WTC11 (cell line): ENCODE results near the gene CD22. TPM values are rescaled to one million over a fixed set of nuclear protein-coding genes. Genes with fewer than 3 reads are reported as not detected.

Experiments used
- ATAC-seq: fragments of 200-7000 bp; cut with Tn5 transposase; 2 replicates; pipeline ENCODE4 v1.10.0; 2021; ENCODE audit warnings: mild to moderate bottlenecking, moderate library complexity
- CTCF ChIA-PET: fragments of 300-600 bp; sonication (Branson Sonifier 250); formaldehyde crosslinking; loops from one replicate; lab custom pipeline; 2021; ENCODE audit warnings: antibody characterized with exemption; lab: Charles Lee
- POLR2A ChIA-PET: fragments of 350-600 bp; sonication (Branson Sonifier 250); formaldehyde crosslinking; loops from one replicate; lab custom pipeline; 2021; ENCODE audit warnings: antibody characterized with exemption; lab: Charles Lee
- DNase-seq: peaks from one replicate; pipeline ENCODE4 v3.0.0; 2021; ENCODE audit warnings: low spot score
- H3K27ac Mint-ChIP-seq: 2 replicates; pipeline ENCODE4 v1.8.0; 2021; ENCODE audit warnings: mixed read lengths
- H3K27me3 Mint-ChIP-seq: 2 replicates; pipeline ENCODE4 v1.8.0; 2021; ENCODE audit warnings: low read depth, mild to moderate bottlenecking, moderate library complexity, mixed read lengths
- H3K36me3 Mint-ChIP-seq: 2 replicates; pipeline ENCODE4 v1.8.0; 2021; ENCODE audit warnings: mixed read lengths
- H3K4me1 Mint-ChIP-seq: 2 replicates; pipeline ENCODE4 v1.8.0; 2022; ENCODE audit warnings: mixed read lengths
- H3K4me3 Mint-ChIP-seq: 2 replicates; pipeline ENCODE4 v1.8.0; 2021; ENCODE audit warnings: mild to moderate bottlenecking, moderate library complexity, mixed read lengths
- H3K9me3 Mint-ChIP-seq: 2 replicates; pipeline ENCODE4 v1.8.0; 2021; ENCODE audit warnings: mixed read lengths
- CBFB ChIP-seq: sonication (generic); formaldehyde crosslinking; IDR thresholded peaks from 2 replicates; pipeline ENCODE4 v1.8.1; 2022; ENCODE audit warnings: mild to moderate bottlenecking, low read depth, missing genetic modification reagents
- CREM ChIP-seq: sonication (generic); formaldehyde crosslinking; IDR thresholded peaks from 2 replicates; pipeline ENCODE4 v1.8.1; 2022; ENCODE audit warnings: mild to moderate bottlenecking, missing genetic modification reagents, moderate library complexity
- ELF4 ChIP-seq: sonication (generic); formaldehyde crosslinking; IDR thresholded peaks from 2 replicates; pipeline ENCODE4 v1.8.1; 2022; ENCODE audit warnings: low read depth, mild to moderate bottlenecking, moderate library complexity, missing genetic modification reagents
- GRHL2 ChIP-seq: fragments of 250-450 bp; sonication (Bioruptor Pico); IDR thresholded peaks from 2 replicates; pipeline ENCODE4 v1.8.0; 2022; ENCODE audit warnings: mild to moderate bottlenecking, moderate library complexity; ENCODE audit not compliant: insufficient replicate concordance, severe bottlenecking
- MXD4 ChIP-seq: fragments of 250-450 bp; sonication (Bioruptor Pico); IDR thresholded peaks from 2 replicates; pipeline ENCODE4 v1.8.0; 2021; ENCODE audit warnings: mild to moderate bottlenecking, moderate library complexity, borderline replicate concordance
- NFE2L1 ChIP-seq: sonication (generic); formaldehyde crosslinking; IDR thresholded peaks from 2 replicates; pipeline ENCODE4 v1.8.1; 2023; ENCODE audit warnings: missing genetic modification reagents
- NR2C2 ChIP-seq: sonication (generic); formaldehyde crosslinking; IDR thresholded peaks from 2 replicates; pipeline ENCODE4 v1.8.0; 2022; ENCODE audit warnings: mild to moderate bottlenecking, missing genetic modification reagents
- RORB ChIP-seq: fragments of 250-450 bp; sonication (Bioruptor Pico); IDR thresholded peaks from 2 replicates; pipeline ENCODE4 v1.9.0; 2021; ENCODE audit warnings: mild to moderate bottlenecking
- ZNF138 ChIP-seq: sonication (generic); formaldehyde crosslinking; conservative IDR thresholded peaks from 2 replicates; pipeline ENCODE4 v1.8.1; 2022; ENCODE audit warnings: mild to moderate bottlenecking, moderate library complexity, missing genetic modification reagents
- ZNF219 ChIP-seq: sonication (generic); formaldehyde crosslinking; IDR thresholded peaks from 2 replicates; pipeline ENCODE4 v1.8.0; 2023; ENCODE audit warnings: missing genetic modification reagents, mild to moderate bottlenecking, borderline replicate concordance
- ZNF232 ChIP-seq: sonication (generic); formaldehyde crosslinking; IDR thresholded peaks from 2 replicates; pipeline ENCODE4 v1.8.0; 2022; ENCODE audit warnings: mild to moderate bottlenecking, missing genetic modification reagents
- ZNF423 ChIP-seq: fragments of 250-450 bp; sonication (Bioruptor Pico); IDR thresholded peaks from 2 replicates; pipeline ENCODE4 v2.1.2; 2022; ENCODE audit warnings: mild to moderate bottlenecking, moderate library complexity
- total RNA-seq: library from RNA; stranded (reverse); gene quantifications from 3 replicates; pipeline ENCODE4 v1.2.3, GENCODE V29; 2021
- TF ChIP-seq, protein P1 (sequence below): sonication (generic); formaldehyde crosslinking; IDR thresholded peaks from 2 replicates; pipeline ENCODE4 v1.8.1; 2022; ENCODE audit warnings: mild to moderate bottlenecking, moderate library complexity, missing genetic modification reagents
- TF ChIP-seq, protein P2 (sequence below): fragments of 250-450 bp; sonication (Bioruptor Pico); IDR thresholded peaks from 2 replicates; pipeline ENCODE4 v1.9.0; 2021; ENCODE audit warnings: mild to moderate bottlenecking, borderline replicate concordance
- TF ChIP-seq, protein P3 (sequence below): fragments of 250-450 bp; sonication (Bioruptor Pico); IDR thresholded peaks from 2 replicates; pipeline ENCODE4 v1.9.0; 2021; ENCODE audit warnings: moderate library complexity, mild to moderate bottlenecking, inconsistent platforms, borderline replicate concordance
- TF ChIP-seq, protein P4 (sequence below): sonication (generic); formaldehyde crosslinking; IDR thresholded peaks from 2 replicates; pipeline ENCODE4 v1.8.1; 2022; ENCODE audit warnings: low read depth, mild to moderate bottlenecking, moderate library complexity, missing genetic modification reagents, borderline replicate concordance
- TF ChIP-seq, protein P5 (sequence below): sonication (generic); formaldehyde crosslinking; IDR thresholded peaks from 2 replicates; pipeline ENCODE4 v1.8.1; 2022; ENCODE audit warnings: mild to moderate bottlenecking, missing genetic modification reagents, moderate library complexity, borderline replicate concordance
- TF ChIP-seq, protein P6 (sequence below): sonication (generic); formaldehyde crosslinking; conservative IDR thresholded peaks from 2 replicates; pipeline ENCODE4 v1.8.1; 2023; ENCODE audit warnings: mild to moderate bottlenecking, low read depth, missing genetic modification reagents, moderate library complexity
- TF ChIP-seq, protein P7 (sequence below): sonication (generic); formaldehyde crosslinking; IDR thresholded peaks from 2 replicates; pipeline ENCODE4 v1.8.0; 2023; ENCODE audit warnings: missing genetic modification reagents, mild to moderate bottlenecking, borderline replicate concordance

Gene CD22
- total RNA-seq, 1 experiment from 2014 or later = 0.28 TPM

DNA sequence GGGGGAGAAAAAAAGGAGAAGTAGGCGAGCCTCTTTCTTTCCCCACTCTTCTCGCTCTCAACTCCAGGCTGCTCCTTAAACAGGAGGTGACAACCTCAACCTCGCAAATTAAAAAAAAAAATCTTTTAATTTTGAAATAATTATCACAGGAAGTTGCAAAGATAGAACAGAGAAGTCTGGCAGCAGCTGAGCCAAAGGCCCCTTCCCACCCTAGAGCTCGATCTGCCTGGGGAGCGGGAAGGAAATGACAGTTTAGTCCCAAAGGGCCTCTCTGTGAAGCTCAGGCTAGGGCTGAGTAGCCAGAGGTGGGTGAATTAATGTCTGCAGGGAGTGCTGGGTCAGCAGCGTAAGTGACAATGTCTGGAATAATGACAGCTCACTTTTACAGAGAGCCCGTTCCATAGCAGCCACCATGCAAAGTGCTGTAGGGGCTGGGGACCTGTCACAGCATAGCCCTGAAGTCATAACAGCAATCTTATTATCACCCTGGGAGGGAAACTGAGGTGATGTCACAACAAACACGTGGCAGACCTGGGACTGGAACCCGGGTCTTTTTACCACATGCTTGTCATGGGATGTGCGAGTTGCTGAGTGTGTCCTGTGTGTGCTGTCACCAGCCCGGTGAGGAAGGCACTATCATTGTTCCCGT, 8.8 kb upstream of the CD22 start:
- DNase-seq (no peak), ATAC-seq (no peak)
- H3K9me3 Mint-ChIP-seq = peaks cover 13% of the 10 kb centered on the region
- H3K36me3 Mint-ChIP-seq = 0 out of 2 replicates have a peak, but pooled peaks cover 2% of the 10 kb centered on the region
- H3K27me3 Mint-ChIP-seq = peaks cover 8% of the 10 kb centered on the region
- no peaks in the 10 kb centered on the region for H3K4me1 Mint-ChIP-seq
- ChIA-PET CTCF (interaction anchor here (0.6 to 1.6 kb wide), 2 partner anchors 14 to 22 kb away, joined by 3 to 4 read pairs; no protein-coding TSS in a partner anchor), POLR2A (no interaction called here)
- TF ChIP-seq, protein P1, sequence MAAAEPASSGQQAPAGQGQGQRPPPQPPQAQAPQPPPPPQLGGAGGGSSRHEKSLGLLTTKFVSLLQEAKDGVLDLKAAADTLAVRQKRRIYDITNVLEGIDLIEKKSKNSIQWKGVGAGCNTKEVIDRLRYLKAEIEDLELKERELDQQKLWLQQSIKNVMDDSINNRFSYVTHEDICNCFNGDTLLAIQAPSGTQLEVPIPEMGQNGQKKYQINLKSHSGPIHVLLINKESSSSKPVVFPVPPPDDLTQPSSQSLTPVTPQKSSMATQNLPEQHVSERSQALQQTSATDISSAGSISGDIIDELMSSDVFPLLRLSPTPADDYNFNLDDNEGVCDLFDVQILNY = no peak
- TF ChIP-seq NR2C2 (no peak), ZNF219 (no peak), RORB (no peak), GRHL2 (no peak), ZNF232 (CRISPR knock-in tag) (no peak), ZNF423 (CRISPR knock-in tag) (no peak), MXD4 (no peak), NFE2L1 (CRISPR knock-in tag) (no peak), ELF4 (CRISPR knock-in tag) (no peak), ZNF138 (no peak)
- TF ChIP-seq, protein P2, sequence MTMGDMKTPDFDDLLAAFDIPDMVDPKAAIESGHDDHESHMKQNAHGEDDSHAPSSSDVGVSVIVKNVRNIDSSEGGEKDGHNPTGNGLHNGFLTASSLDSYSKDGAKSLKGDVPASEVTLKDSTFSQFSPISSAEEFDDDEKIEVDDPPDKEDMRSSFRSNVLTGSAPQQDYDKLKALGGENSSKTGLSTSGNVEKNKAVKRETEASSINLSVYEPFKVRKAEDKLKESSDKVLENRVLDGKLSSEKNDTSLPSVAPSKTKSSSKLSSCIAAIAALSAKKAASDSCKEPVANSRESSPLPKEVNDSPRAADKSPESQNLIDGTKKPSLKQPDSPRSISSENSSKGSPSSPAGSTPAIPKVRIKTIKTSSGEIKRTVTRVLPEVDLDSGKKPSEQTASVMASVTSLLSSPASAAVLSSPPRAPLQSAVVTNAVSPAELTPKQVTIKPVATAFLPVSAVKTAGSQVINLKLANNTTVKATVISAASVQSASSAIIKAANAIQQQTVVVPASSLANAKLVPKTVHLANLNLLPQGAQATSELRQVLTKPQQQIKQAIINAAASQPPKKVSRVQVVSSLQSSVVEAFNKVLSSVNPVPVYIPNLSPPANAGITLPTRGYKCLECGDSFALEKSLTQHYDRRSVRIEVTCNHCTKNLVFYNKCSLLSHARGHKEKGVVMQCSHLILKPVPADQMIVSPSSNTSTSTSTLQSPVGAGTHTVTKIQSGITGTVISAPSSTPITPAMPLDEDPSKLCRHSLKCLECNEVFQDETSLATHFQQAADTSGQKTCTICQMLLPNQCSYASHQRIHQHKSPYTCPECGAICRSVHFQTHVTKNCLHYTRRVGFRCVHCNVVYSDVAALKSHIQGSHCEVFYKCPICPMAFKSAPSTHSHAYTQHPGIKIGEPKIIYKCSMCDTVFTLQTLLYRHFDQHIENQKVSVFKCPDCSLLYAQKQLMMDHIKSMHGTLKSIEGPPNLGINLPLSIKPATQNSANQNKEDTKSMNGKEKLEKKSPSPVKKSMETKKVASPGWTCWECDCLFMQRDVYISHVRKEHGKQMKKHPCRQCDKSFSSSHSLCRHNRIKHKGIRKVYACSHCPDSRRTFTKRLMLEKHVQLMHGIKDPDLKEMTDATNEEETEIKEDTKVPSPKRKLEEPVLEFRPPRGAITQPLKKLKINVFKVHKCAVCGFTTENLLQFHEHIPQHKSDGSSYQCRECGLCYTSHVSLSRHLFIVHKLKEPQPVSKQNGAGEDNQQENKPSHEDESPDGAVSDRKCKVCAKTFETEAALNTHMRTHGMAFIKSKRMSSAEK (CRISPR knock-in tag) = no peak
- TF ChIP-seq, protein P3, sequence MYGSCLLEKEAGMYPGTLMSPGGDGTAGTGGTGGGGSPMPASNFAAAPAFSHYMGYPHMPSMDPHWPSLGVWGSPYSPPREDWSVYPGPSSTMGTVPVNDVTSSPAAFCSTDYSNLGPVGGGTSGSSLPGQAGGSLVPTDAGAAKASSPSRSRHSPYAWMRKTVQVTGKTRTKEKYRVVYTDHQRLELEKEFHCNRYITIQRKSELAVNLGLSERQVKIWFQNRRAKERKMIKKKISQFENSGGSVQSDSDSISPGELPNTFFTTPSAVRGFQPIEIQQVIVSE (CRISPR knock-in tag) = no peak
- TF ChIP-seq, protein P4, sequence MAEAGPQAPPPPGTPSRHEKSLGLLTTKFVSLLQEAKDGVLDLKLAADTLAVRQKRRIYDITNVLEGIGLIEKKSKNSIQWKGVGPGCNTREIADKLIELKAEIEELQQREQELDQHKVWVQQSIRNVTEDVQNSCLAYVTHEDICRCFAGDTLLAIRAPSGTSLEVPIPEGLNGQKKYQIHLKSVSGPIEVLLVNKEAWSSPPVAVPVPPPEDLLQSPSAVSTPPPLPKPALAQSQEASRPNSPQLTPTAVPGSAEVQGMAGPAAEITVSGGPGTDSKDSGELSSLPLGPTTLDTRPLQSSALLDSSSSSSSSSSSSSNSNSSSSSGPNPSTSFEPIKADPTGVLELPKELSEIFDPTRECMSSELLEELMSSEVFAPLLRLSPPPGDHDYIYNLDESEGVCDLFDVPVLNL (CRISPR knock-in tag) = no peak
- TF ChIP-seq, protein P5, sequence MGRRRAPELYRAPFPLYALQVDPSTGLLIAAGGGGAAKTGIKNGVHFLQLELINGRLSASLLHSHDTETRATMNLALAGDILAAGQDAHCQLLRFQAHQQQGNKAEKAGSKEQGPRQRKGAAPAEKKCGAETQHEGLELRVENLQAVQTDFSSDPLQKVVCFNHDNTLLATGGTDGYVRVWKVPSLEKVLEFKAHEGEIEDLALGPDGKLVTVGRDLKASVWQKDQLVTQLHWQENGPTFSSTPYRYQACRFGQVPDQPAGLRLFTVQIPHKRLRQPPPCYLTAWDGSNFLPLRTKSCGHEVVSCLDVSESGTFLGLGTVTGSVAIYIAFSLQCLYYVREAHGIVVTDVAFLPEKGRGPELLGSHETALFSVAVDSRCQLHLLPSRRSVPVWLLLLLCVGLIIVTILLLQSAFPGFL (CRISPR knock-in tag) = no peak
- no peak overlapping the region for H3K4me3 Mint-ChIP-seq
- no peak overlapping the region for H3K27ac Mint-ChIP-seq

DNA sequence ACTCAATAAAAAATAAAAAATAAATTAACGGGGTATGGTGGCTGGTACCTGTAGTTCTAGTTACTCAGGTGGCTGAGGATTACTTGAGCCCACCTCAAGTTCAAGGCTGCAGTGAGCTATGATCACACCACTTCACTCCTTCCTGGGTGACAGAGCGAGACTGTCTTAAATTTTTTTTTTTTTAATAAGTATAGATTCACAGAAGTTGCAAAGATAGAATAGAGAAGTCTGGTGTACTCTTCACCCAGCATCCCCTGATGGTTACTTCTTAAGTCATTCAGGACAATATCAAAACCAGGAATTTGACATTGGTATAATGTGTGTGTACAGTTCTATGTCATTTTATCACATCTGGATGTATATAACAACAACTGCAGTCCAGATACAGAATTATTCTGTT, 7.7 kb upstream of the CD22 start:
- no peak for ATAC-seq
- peaks cover 13% of the 10 kb centered on the region for H3K9me3 Mint-ChIP-seq
- ChIA-PET CTCF (no interaction called here), POLR2A (no interaction called here)
- H3K27ac Mint-ChIP-seq = no peak overlapping the region
- no peak for DNase-seq
- no peaks in the 10 kb centered on the region for H3K4me1 Mint-ChIP-seq
- 0 out of 2 replicates have a peak, but pooled peaks cover 2% of the 10 kb centered on the region for H3K36me3 Mint-ChIP-seq
- no peak overlapping the region for H3K4me3 Mint-ChIP-seq
- peaks cover 8% of the 10 kb centered on the region for H3K27me3 Mint-ChIP-seq
- TF ChIP-seq GRHL2 = no peak
- no peak for TF ChIP-seq CBFB
- TF ChIP-seq NFE2L1 (CRISPR knock-in tag) = no peak
- no peak for TF ChIP-seq CREM (CRISPR knock-in tag)
- TF ChIP-seq, protein P6, sequence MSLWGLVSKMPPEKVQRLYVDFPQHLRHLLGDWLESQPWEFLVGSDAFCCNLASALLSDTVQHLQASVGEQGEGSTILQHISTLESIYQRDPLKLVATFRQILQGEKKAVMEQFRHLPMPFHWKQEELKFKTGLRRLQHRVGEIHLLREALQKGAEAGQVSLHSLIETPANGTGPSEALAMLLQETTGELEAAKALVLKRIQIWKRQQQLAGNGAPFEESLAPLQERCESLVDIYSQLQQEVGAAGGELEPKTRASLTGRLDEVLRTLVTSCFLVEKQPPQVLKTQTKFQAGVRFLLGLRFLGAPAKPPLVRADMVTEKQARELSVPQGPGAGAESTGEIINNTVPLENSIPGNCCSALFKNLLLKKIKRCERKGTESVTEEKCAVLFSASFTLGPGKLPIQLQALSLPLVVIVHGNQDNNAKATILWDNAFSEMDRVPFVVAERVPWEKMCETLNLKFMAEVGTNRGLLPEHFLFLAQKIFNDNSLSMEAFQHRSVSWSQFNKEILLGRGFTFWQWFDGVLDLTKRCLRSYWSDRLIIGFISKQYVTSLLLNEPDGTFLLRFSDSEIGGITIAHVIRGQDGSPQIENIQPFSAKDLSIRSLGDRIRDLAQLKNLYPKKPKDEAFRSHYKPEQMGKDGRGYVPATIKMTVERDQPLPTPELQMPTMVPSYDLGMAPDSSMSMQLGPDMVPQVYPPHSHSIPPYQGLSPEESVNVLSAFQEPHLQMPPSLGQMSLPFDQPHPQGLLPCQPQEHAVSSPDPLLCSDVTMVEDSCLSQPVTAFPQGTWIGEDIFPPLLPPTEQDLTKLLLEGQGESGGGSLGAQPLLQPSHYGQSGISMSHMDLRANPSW = no peak
- no peak for TF ChIP-seq RORB
- TF ChIP-seq, protein P7, sequence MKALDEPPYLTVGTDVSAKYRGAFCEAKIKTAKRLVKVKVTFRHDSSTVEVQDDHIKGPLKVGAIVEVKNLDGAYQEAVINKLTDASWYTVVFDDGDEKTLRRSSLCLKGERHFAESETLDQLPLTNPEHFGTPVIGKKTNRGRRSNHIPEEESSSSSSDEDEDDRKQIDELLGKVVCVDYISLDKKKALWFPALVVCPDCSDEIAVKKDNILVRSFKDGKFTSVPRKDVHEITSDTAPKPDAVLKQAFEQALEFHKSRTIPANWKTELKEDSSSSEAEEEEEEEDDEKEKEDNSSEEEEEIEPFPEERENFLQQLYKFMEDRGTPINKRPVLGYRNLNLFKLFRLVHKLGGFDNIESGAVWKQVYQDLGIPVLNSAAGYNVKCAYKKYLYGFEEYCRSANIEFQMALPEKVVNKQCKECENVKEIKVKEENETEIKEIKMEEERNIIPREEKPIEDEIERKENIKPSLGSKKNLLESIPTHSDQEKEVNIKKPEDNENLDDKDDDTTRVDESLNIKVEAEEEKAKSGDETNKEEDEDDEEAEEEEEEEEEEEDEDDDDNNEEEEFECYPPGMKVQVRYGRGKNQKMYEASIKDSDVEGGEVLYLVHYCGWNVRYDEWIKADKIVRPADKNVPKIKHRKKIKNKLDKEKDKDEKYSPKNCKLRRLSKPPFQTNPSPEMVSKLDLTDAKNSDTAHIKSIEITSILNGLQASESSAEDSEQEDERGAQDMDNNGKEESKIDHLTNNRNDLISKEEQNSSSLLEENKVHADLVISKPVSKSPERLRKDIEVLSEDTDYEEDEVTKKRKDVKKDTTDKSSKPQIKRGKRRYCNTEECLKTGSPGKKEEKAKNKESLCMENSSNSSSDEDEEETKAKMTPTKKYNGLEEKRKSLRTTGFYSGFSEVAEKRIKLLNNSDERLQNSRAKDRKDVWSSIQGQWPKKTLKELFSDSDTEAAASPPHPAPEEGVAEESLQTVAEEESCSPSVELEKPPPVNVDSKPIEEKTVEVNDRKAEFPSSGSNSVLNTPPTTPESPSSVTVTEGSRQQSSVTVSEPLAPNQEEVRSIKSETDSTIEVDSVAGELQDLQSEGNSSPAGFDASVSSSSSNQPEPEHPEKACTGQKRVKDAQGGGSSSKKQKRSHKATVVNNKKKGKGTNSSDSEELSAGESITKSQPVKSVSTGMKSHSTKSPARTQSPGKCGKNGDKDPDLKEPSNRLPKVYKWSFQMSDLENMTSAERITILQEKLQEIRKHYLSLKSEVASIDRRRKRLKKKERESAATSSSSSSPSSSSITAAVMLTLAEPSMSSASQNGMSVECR (CRISPR knock-in tag) = no peak
